ENCODE data around the gene STYXL1.
"Not testable (repeated sequence)": the region's sequence is repeated elsewhere in the genome, so short reads cannot be mapped to it uniquely, and the experiment has no call there.

GRCh38 chr7:76005004-76005403, 42.8 kb downstream of the STYXL1 start:
- not testable (repeated sequence) for TF ChIP-seq EP300, CTCF (IDR thresholded peaks at IDR 0.05)

All from sigmoid colon (tissue), 4 donors.